ENCODE data around the gene FAM187B.

The FAM187B gene

DNA sequence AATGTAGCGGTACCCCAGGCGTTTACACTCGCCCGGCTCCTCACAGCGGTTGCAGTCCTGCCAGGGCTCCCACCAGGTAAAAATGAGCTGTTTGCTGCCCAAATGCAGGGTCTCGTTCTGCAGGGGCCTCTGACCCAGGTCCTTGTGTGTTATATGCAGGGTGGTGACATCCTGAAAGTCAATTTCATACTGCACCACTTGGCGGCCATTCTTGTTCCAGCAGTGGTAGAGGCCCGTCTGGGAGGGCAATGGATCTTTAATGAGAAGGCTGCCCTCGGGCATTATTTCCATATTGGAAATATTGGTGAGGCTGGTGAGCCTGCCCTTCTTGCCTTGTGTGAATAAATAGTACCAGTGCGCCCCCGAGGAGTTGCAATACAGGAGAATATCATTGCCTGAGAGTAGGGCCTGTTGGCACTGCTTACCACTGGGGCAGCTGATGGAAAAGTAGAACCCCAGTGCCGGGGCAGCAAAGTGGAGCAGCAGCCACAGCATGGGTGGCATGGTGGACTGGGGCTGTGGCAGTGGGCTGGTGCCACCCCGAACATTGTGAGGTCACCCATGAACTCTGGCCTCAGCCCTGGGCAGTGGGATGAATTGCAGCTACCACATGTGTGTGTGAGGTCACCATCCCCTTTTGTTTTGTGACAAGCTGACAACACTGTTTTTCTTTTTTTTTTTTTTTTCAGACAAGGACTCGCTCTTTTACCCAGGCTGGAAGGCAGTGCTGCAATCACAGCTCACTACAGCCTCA, at the start of gene FAM187B:
Gene FAM187B (minus strand): TSS at position 563 of the 754 bp plus-strand sequence. CDS start 59 bp downstream, at position 504.
- DNase-seq (ENCODE audit: low read depth), result no peak

DNA sequence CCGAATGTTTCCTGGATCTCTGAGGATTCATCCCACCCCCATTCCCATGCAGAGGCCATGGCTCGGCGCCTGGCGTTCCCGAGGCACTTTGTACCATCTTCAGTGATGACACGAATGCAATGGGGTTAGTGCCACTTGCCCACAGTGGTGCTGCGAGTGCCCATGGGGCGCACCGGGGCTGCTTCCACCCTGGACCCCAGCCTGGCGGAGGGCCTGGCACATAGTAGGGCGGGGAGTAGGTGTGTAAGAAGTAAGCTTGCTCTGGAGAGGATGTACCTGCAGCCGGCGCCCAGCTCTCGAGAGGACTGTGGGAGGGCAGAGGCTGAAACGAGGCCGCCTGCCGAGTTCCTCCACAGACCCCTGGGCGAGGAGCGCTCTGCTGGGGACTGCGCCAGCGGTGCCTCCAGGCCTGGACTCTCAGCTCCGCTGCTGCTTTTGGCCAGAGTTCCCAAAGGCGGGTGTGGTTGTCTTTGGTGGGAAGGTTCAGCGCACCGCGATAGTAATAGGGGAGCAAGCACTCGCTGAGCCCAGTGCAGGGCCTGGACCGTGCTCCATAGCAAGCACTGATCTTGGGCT, 48.3 kb upstream of the FAM187B start:
- DNase-seq (ENCODE audit: low read depth), result no peak

DNA sequence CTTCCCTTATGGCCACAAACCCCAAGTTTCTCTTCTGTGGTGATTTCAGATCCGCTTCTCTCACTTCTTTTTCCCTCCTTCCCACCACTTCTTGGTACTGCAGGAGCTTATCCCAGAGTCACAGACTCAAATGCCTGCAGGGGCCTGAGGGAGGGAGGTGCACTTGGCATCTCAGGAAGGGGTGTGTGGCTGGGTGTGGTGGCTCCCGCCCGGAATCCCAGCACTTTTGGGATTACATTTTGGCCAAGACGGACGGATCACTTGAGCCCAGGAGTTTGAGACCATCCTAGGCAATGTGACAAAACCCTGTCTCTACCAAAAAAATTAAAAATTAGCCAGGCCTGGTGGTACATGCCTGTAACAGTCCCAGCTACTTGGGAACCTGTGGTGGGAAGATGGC, 45.8 kb upstream of the FAM187B start:
- no peak for DNase-seq (ENCODE audit: low read depth)

DNA sequence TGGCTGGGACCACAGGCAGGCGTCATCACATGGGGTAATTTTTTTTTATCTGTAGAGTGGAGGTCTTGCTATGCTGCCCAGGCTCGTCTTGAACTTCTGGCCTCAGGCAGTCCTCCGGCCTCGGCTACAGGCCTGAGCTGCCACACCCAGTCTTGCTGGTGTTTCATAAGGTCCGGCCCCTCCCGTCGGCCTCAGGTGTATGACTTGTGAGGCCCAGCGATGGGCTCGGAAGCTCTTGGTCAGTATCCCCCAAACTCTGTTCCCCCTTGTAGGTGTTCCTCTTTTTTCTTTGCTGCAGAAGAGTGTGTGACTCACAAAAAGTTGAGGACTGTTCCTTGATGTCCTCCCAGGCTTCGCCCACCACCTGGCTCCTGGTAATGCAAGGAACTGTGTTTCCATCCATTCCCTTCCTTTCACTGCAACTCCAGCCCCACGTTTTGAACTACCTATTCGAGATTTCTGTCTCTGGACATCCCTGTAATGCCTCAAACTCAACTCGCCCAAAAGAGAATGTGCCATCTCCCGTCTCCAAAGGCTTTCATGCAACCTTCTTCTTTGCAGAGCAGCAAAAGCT, 45.2 kb upstream of the FAM187B start:
- no peak for DNase-seq (ENCODE audit: low read depth)

DNA sequence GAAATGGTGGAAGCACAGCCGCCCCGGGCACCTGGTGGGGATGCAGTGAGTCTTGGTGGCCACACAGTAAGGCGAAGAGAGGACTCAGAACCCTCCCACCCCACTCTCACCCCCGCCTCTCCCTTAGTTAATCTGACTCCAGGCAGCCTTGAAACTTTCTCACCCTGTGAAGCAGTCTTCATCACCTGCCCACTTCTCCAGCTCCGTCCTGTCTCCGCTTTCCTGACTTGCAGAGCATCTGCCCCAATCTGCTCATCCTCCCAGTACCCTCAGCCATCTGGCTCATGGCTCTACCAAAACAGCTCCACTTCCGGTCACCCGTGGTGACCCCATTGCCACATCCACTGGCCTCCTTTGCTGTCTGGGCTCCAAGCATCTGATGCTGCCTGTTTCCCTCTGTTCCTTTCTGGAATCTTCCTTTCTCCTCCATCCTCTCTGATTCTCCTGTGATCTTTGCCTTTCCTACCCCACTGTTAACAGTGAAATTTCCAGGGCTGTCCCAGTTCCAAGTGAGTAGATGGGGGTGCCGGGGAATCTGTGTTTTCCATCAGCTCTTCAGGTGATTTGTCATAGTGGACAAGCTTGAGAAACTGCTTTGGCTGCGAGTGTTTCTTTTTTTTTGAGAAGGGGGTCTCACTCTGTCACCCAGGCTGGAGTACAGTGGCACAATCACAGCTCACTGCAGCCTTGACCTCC, 44.6 kb upstream of the FAM187B start:
- DNase-seq (ENCODE audit: low read depth), result no peak

DNA sequence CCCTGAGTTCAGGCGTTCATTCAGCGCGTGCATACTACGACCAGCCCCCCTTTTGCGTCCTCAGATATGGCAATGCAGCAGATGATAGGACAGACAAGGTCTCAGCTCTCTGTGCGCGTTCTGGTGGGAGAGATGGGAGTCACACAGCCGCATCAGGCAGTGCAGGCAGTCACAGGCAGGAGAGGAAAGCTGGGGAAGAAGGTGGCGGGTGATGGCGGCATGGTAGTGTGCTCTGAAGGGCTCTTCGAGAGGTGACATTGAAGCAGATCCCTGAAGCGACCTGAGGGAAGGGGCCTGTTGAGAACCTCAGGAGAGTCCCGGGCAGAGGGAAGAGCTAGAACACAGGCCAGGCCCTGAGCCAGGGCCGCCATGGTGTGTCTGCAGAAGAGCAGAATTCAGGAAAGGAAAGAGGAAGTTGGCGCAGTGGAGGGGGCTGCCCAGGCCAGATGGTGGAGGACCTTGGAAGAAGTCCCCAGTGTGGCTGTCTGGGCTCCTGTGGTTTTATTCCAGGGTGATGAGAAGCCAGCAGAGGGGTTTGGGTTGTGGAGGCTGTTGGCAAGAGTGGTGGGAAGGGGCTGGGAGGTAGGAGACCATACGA, 43.7 kb upstream of the FAM187B start:
- no peak for DNase-seq (ENCODE audit: low read depth)

DNA sequence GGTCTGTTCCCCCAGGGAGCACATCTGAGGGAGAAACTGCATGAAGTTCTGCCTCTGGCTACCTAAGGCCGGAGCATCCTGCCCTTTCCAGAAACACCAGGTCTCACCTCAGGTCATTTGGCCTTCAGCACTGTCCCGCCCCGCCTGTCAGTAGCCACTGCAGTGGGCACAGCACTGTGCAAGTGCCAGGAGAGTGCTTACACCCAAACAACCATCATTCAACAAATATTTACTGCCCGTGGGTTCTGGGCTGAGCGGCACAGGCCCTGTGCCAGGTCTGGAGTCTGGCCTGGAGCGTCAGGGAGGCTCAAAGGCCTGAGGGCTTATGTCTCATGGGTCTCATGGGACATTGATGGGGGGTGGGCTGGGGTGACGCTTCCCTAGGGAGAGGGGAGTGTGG, 43.0 kb upstream of the FAM187B start:
- DNase-seq (ENCODE audit: low read depth), result no peak

DNA sequence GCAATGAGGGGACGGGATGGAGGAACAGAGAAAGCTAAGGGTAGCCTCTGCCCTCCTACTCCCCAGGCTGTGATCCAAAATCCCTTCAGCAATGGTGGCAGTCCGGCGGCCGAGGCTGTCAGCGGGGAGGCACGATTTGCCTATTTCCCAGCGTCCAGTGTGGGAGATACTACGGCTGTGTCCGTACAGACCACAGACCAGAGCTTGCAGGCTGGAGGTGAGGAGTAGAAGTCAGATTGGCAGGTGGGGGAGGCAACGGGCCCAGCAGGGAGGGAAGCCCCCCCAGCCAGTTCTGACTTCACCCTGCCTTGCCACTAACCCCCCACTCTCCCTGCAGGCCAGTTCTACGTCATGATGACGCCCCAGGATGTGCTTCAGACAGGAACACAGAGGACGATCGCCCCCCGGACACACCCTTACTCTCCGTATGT, 41.9 kb upstream of the FAM187B start:
- no peak for DNase-seq (ENCODE audit: low read depth)

DNA sequence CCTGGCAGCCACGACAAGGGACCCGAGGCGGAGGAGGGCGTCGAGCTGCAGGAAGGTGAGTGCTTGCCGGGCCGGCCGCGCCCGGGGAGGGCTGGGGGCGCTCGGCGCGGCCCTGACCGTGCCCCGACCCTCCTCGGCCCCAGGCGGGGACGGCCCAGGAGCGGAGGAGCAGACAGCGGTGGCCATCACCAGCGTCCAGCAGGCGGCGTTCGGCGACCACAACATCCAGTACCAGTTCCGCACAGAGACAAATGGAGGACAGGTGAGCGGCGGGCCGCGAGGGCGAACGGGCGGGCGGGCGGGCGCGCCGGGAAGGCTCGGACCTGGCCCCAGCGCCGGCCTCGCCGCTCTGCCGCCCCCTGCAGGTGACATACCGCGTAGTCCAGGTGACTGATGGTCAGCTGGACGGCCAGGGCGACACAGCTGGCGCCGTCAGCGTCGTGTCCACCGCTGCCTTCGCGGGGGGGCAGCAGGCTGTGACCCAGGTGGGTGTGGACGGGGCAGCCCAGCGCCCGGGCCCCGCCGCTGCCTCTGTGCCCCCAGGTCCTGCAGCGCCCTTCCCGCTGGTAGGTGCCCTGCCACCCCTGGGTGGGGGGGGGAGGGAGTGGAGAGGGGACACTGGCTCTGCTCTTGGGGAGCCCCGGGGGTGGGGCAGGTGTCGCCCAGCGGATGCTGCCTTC, 41.0 kb upstream of the FAM187B start:
- peak; percentile 47 for DNase-seq (ENCODE audit: low read depth)

DNA sequence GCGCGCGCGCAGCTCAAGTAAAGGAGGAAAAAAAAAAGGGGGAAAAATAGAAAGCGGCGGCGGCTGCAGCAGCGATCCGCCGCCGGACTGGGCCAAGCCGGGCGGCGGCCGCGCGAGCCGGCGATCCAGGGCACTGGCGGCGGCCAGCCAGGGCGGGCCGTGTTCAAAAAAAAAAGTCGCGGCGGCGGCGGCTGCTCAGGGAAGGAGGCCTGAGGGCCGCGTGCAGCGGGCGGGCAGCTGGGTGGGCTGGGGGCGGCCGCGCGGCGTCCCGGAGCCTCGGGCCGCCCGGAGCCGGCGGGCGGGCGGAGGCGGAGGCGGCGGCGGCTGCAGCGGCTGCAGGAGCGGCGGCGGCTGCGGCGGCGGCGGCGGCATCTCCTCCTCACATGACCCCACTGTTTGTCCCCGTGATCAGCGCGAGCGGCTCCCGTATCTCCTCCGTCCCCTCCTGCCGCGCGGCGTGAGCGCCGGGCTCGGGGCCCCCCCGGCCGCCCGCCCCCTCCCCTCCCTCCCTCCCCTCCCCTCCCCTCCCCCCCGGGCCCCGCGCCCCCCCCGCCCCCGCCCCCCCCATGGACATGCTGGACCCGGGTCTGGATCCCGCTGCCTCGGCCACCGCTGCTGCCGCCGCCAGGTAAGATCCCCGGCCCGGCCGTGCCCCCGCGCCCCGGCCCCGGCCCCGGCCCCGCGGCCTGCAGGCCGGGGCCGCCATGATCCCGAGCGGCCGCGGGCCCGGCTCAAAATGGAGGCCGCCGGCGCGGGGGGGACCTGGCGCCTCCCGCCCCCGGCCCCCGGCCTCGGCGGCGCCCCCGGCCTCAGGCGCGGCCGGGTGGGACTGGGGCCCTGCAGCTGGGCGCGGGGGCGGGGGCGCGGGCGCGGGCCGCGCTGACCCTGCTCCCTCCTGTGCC, 40.2 kb upstream of the FAM187B start, which contains the start of gene USF2:
Gene USF2 (plus strand): TSS at position 427 of the 902 bp plus-strand sequence. CDS start 140 bp downstream, at position 567.
- no peak for DNase-seq (ENCODE audit: low read depth)

DNA sequence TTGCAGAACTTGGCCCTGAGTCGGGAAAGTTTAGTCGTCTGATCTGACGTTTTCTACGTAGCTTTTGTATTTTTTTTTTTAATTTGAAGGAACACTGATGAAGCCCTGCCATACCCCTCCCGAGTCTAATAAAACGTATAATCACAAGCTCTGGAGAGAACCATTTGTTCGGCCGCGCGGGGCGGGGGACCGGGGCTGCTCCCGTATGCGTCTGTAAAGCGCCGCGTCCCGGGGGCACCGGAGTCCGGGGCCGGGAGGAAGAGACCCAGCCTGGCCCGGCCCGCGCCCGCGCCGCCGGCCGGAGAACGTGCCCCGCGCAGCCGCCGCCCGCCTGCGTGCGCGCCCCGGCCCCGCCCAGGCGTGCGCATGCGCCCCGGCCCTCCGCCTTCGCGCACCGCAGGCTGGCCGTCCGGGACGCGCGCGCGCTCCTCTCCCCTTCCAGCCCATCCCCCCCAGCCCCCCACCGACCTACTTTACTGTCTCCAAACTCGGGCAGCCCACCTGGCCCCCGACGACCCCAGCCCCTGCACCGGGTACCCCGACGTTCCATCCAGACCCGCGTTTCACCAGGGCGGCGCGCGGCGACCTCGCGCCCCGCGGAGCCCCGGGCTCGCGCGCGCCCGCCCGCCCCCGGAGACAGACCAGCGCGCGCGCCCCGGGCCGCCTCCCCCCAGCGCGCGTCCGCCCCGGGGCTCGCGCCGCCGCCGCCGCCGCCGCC, 39.4 kb upstream of the FAM187B start:
- DNase-seq (ENCODE audit: low read depth), result no peak

DNA sequence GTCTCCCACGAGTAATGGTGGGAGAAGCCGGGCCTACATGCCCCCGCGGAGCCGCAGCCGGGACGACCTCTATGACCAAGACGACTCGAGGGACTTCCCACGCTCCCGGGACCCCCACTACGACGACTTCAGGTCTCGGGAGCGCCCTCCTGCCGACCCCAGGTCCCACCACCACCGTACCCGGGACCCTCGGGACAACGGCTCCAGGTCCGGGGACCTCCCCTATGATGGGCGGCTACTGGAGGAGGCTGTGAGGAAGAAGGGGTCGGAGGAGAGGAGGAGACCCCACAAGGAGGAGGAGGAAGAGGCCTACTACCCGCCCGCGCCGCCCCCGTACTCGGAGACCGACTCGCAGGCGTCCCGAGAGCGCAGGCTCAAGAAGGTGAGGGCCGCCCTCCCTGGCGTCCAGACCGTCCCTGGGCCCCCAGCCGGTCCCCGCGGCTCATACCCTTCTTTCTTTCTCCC, 38.8 kb upstream of the FAM187B start:
- no peak for DNase-seq (ENCODE audit: low read depth)

DNA sequence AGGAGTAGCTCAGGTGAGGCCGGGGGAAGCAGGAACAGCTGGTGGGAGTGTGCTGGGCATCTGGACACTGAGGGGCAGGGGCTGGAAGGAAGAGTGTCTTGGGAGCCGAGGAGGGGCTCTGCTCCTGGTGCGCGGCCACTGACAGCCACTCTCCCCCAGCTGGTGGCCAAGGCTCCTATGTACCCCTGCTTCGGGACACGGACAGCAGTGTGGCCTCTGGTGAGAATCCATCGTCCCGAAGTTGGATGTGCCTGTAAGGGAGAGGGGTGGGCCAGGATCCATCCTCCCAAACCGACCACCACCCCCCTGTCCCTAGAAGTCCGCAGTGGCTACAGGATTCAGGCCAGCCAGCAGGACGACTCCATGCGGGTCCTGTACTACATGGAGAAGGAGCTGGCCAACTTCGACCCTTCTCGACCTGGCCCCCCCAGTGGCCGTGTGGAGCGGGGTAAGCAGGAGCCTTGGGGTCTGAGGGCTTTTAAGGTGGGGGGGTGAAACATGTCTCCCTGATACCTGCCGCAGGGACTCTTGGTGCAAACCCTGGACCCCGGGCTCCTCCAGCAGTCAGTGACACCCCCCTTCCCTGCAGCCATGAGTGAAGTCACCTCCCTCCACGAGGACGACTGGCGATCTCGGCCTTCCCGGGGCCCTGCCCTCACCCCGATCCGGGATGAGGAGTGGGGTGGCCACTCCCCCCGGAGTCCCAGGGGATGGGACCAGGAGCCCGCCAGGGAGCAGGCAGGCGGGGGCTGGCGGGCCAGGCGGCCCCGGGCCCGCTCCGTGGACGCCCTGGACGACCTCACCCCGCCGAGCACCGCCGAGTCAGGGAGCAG, 38.2 kb upstream of the FAM187B start:
- no peak for DNase-seq (ENCODE audit: low read depth)

DNA sequence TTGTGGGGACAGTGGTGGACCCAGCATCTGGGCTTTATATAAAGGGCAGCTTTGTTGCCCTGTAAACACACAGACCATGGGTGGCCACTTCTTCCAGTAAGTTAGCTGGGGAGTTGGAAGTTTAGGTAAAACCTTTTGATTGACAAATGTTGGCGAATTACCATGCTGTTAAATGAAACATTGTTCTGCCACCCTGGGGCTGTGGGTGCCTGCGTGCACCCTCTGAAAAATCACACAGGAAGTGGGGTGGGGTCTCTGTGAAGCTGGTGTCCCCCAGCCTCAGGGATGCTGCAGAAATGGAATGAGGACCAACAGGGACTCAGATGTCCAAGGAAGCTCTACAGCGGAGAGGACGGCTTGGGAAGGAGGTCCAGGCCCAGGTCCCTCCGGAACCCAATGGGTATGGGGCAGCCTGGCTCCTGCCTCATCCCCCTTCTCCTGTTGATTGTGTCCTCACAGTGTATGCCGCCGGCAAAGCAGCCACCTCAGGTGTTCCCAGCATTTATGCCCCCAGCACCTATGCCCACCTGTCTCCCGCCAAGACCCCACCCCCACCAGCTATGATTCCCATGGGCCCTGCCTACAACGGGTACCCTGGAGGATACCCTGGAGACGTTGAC, 37.5 kb upstream of the FAM187B start:
- DNase-seq (ENCODE audit: low read depth), result no peak

DNA sequence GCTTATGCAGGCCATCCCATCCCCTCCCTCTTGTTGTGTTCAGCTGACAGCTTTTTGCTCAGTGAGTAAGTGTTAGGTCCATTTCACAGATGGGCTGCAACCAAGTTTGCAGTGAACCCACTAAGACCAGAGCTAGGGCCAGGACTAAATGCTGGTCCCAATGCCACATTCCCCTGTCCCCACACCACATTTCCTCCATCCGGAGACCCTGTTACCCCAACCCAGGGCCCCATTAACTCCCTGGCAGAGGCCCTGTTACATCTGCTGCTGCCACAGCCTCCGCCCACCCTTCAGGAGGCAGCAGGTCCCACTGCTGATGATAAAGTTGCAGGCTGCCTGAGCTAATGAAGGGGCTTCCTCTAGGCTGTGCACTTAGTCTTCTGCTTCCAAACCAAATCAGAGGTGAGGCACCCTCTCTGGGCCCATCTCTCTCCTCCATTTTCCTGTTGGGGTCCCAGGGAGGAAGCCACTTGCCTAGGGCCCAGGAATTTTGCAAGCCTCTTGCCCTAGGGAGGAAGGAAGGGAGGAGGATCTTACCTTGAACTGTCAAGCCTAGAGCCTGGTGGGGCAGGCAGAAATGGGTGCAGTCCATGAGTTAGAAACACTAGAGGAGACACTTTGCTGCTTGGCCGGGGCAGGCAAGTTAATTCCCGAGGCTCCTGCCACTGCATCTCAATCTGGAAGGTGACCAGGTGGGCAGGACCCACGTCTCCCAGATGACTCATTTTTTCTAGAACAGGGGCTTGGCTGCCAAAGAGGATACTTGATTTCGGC, 36.8 kb upstream of the FAM187B start:
- no peak for DNase-seq (ENCODE audit: low read depth)

DNA sequence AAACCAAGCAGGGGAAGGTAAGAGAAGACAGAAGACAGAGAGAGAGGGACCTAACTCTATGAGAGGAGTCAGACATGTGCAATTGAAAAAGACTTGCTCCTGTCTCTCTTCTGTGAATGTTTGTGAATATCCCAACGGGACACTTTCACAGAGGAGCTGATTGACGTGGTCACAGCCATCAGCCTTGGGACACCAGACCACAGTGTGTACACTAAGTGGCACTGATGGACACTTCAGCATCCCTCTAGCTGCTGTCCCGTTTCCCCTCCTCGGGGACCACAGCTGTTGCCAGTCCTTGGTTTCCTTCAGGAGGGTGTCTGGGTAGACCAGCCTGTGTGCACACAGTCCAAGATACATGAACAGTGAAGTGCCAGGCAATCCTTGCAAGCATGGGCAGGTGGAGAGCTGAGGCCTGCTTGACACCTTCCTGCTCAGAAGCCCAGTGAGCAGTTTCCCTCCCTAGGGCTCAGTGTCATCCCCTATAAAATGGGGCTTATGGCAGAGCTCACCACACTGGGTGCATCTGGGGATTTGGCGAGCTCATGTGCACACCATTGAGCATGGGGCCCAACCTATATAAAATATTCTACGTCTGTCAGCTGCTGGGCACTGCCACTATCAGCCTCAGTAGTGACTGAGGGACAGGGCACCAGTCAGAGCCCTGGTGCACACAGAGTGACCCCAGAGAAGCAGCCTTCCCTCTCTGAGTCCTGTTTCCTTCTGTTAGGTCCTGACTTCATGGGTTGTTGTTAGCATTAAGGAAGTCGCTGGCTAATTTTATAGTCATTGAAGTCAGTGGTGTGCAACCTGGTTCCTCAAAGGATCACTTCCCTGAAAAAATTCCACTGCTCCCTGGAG, 36.0 kb upstream of the FAM187B start:
- no peak for DNase-seq (ENCODE audit: low read depth)
